Measurements from ENCODE around the gene COL25A1.

- no peak for TF ChIP-seq SIN3A (IDR thresholded peaks at IDR 0.05; ENCODE audit: borderline replicate concordance, insufficient read depth, low read depth, low read length)
- no peak for TF ChIP-seq POLR2AphosphoS5 (IDR thresholded peaks at IDR 0.05; ENCODE audit: low read depth, low read length)
- TF ChIP-seq CTCF (IDR thresholded peaks at IDR 0.05): no peak
Measured at GRCh38 chr4:109025471-109026076, 276.9 kb downstream of the COL25A1 start.

Data from Panc1 (cell line).